ENCODE data around the gene TBCCD1. TPM values are rescaled to one million over a fixed set of nuclear protein-coding genes. Genes with fewer than 3 reads are reported as not detected.

The TBCCD1 gene
- total RNA-seq, 1 experiment from 2014 or later: 7.4 TPM

GRCh38 chr3:186497608-186498007 is 69.5 kb downstream of the TBCCD1 start:
- no peak overlapping the region for H3K27ac Mint-ChIP-seq
- no peak overlapping the region for H3K9ac ChIP-seq (ENCODE audit: extremely low read depth, insufficient read length, low read length)
- H3K79me2 ChIP-seq (ENCODE audit: insufficient read depth, low read length): no peaks in the 10 kb centered on the region
- H3K4me3 Mint-ChIP-seq: no peak overlapping the region
- no peak for TF ChIP-seq CTCF (conservative IDR thresholded peaks at IDR 0.05)
- H3K36me3 Mint-ChIP-seq (ENCODE audit: insufficient read depth in 1 of 3, low read depth in 3 of 3): no peaks in the 10 kb centered on the region
- no peak overlapping the region for H4K8ac ChIP-seq (replicated peaks; ENCODE audit: insufficient read length, low read depth, low read length)
- H3K9me3 Mint-ChIP-seq: peaks cover 11 to 12% of the 10 kb centered on the region in 2 experiments; a peak in 3 of 5 replicates
- H2BK15ac ChIP-seq (ENCODE audit: low read depth, low read length): no peak overlapping the region
- no peak overlapping the region for H2BK5ac ChIP-seq (ENCODE audit: insufficient read length, low read length)
- no peaks in the 10 kb centered on the region for H3K27me3 ChIP-seq (ENCODE audit: insufficient read depth, low read length)
- H3K4me1 Mint-ChIP-seq: peaks cover 7 to 8% of the 10 kb centered on the region in 2 experiments
- no peak overlapping the region for H3T11ph ChIP-seq (ENCODE audit: low read length)
- peaks cover 10% of the 10 kb centered on the region for H3K27me3 Mint-ChIP-seq (ENCODE audit: low read depth)
- no peaks in the 10 kb centered on the region for H4K20me1 ChIP-seq (ENCODE audit: control insufficient read depth, insufficient read depth, insufficient read length)
- DNase-seq: no peak
- no peak overlapping the region for H4K91ac ChIP-seq (ENCODE audit: insufficient read length, low read depth, low read length)
- no peak overlapping the region for H2AK5ac ChIP-seq (ENCODE audit: insufficient read length, low read length)
- WGBS (ENCODE audit: extremely low coverage, insufficient read length, low lambda C conversion rate): no CpG with 5 or more reads among the region's 4 CpGs
- no peak overlapping the region for H3K23ac ChIP-seq (ENCODE audit: insufficient read length, low read depth, low read length)
- no peak overlapping the region for H2BK12ac ChIP-seq (ENCODE audit: insufficient read length, low read depth, low read length)
- H3K18ac ChIP-seq (ENCODE audit: insufficient read length, low read depth, low read length): no peak overlapping the region
- no peak overlapping the region for H3K14ac ChIP-seq (ENCODE audit: insufficient read depth, low read length)
- H3K9me3 ChIP-seq (ENCODE audit: control insufficient read depth, low read depth, low read length): no peaks in the 10 kb centered on the region
- no peak overlapping the region for H3K4me2 ChIP-seq (ENCODE audit: insufficient read depth, insufficient read length, low read length)
- H3K79me1 ChIP-seq (ENCODE audit: insufficient read depth, low read depth, low read length, poor library complexity, severe bottlenecking): no peaks in the 10 kb centered on the region
- no peak overlapping the region for H3K56ac ChIP-seq (ENCODE audit: insufficient read length, low read depth, low read length)
- H3K27ac ChIP-seq (ENCODE audit: insufficient read length, low read depth, low read length): no peak overlapping the region
- no peak overlapping the region for H2AFZ ChIP-seq (ENCODE audit: low read length)
- H2BK20ac ChIP-seq (ENCODE audit: low read depth, low read length, poor library complexity, severe bottlenecking): peak overlapping the region; percentile 60
- H3K4me1 ChIP-seq (ENCODE audit: insufficient read depth, low read length): no peaks in the 10 kb centered on the region
- H3K4ac ChIP-seq (ENCODE audit: low read depth, low read length): no peak overlapping the region
- no peaks in the 10 kb centered on the region for H3K23me2 ChIP-seq (ENCODE audit: insufficient read length, low read depth, low read length, poor library complexity, severe bottlenecking)
- H2BK120ac ChIP-seq (ENCODE audit: low read depth, low read length, poor library complexity, severe bottlenecking): no peak overlapping the region
- no peak overlapping the region for H4K5ac ChIP-seq (ENCODE audit: insufficient read length, low read depth, low read length)

Data from H9 (cell line).